ENCODE results near the gene GRID2. TPM values are rescaled to one million over a fixed set of nuclear protein-coding genes. Genes with fewer than 3 reads are reported as not detected.
A peak's percentile ranks its signal among the peaks of the same experiment; 100 is the strongest.

Gene GRID2
- polyA plus RNA-seq, 1 donor, result 0.57 TPM

DNA sequence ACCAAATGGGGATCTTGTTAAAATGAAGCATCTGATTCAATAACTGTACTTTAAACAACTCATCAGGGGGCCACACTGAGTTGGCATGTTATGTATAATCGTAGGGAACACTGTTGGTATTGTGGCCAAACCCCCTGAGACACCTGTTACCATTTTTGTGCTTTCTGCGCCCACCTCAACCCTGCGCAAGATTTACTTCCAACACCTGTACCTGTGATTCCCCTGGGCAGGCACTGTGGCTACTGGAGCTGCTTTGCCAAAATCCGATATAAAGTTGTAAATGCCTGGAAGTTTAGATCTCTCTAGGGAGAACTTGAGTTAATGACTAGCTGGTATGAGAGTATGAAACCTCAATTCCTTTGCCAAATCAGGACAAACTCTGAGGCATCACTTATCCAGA, 1265.0 kb downstream of the GRID2 start:
- Histone ChIP-seq H3K27me3 (ENCODE audit: control insufficient read depth, insufficient read depth, low read length) (no peaks in the 10 kb centered on the region), H3K27ac (ENCODE audit: low read length) (no peak overlapping the region), H3K9me3 (ENCODE audit: control insufficient read depth, low read depth, low read length) (no peaks in the 10 kb centered on the region), H3K4me3 (ENCODE audit: low read length) (no peak overlapping the region), H3K4me1 (ENCODE audit: control insufficient read depth, insufficient read depth, low read length) (no peaks in the 10 kb centered on the region), H3K36me3 (ENCODE audit: control insufficient read depth, insufficient read depth, low read length) (no peaks in the 10 kb centered on the region)
- DNase-seq, result no peak
- no CpG with 5 or more reads among the region's 4 CpGs for WGBS (ENCODE audit: insufficient coverage, low lambda C conversion rate)

DNA sequence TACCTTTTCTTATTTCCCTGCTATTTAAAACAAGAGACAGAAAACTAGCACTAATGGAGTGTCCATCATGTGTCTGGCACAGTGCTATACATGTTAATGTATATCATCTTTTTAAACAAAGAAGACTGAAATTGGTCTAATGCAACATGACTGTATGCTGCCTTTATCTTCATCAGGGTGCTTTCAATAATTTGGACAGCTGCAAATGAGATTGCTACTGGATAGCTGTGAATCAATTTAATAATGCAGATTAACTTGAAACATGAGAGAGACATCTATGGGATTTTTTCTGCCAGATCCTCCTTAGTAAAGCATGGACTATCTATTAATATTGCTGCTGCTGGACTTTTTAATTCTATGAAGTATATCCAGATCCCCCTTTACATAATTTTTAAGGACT, 1269.5 kb downstream of the GRID2 start:
- Histone ChIP-seq H3K9me3 (ENCODE audit: control insufficient read depth, low read depth, low read length) (no peaks in the 10 kb centered on the region), H3K36me3 (ENCODE audit: control insufficient read depth, insufficient read depth, low read length) (no peaks in the 10 kb centered on the region), H3K4me1 (ENCODE audit: control insufficient read depth, insufficient read depth, low read length) (no peaks in the 10 kb centered on the region), H3K4me3 (ENCODE audit: low read length) (no peak overlapping the region), H3K27ac (ENCODE audit: low read length) (no peak overlapping the region), H3K27me3 (ENCODE audit: control insufficient read depth, insufficient read depth, low read length) (no peaks in the 10 kb centered on the region)
- DNase-seq, result no peak

DNA sequence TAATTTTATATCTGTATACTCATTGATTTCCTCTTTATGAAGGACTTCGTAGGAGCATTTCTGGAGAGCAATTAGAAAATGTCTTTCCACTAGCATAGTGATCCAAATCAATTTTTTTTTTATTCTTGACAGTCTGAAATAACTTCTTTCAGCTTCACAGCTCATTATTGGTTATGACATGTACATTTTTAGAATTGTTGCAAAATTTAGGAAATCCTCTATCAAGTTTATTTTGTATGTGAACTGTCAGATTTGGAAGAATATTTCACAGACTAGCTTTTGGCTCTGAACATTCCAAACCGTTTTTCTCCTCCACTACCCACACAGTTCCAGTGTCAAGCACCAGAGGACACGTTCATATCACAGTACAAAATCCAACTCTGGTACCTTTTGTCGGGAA, 1275.2 kb downstream of the GRID2 start:
- Histone ChIP-seq H3K27ac (ENCODE audit: low read length) (no peak overlapping the region), H3K4me1 (ENCODE audit: control insufficient read depth, insufficient read depth, low read length) (no peaks in the 10 kb centered on the region), H3K36me3 (ENCODE audit: control insufficient read depth, insufficient read depth, low read length) (no peaks in the 10 kb centered on the region), H3K4me3 (ENCODE audit: low read length) (no peak overlapping the region), H3K9me3 (ENCODE audit: control insufficient read depth, low read depth, low read length) (no peaks in the 10 kb centered on the region), H3K27me3 (ENCODE audit: control insufficient read depth, insufficient read depth, low read length) (no peaks in the 10 kb centered on the region)
- no peak for DNase-seq
- 100% methylated on average over 1 of the region's 4 CpGs for WGBS (ENCODE audit: insufficient coverage, low lambda C conversion rate)

- no peak overlapping the region for H3K27ac ChIP-seq (ENCODE audit: low read length)
- no peaks in the 10 kb centered on the region for H3K36me3 ChIP-seq (ENCODE audit: control insufficient read depth, insufficient read depth, low read length)
- H3K27me3 ChIP-seq (ENCODE audit: control insufficient read depth, insufficient read depth, low read length), result no peaks in the 10 kb centered on the region
- no peak for DNase-seq
- H3K4me1 ChIP-seq (ENCODE audit: control insufficient read depth, insufficient read depth, low read length), result no peaks in the 10 kb centered on the region
- WGBS (ENCODE audit: insufficient coverage, low lambda C conversion rate), result 100% methylated on average over 1 of the region's 1 CpG
- H3K9me3 ChIP-seq (ENCODE audit: control insufficient read depth, low read depth, low read length), result no peaks in the 10 kb centered on the region
- no peak overlapping the region for H3K4me3 ChIP-seq (ENCODE audit: low read length)
Observed at GRCh38 chr4:93605163-93605562, 1301.4 kb downstream of the GRID2 start.

DNA sequence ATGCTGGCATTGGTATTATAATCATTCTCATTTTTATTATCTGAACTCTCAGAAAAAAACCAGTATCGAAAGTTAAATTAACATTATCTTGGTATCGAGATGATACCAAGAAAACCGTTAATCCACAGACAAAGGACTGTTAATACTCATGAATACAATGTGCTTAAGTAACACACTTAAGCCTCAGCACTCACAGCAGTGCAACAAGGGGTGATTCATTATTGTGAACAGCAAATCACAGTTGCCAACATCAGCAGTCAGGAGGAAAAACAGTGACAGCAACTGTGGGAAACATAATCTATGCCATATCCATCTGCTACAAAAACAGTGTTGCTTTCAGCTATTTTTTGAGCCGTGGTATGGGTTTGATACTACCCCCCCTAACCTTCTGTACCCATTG, 1313.8 kb downstream of the GRID2 start:
- WGBS (ENCODE audit: insufficient coverage, low lambda C conversion rate), result 89% methylated on average over 3 of the region's 4 CpGs
- Histone ChIP-seq H3K4me1 (ENCODE audit: control insufficient read depth, insufficient read depth, low read length) (no peaks in the 10 kb centered on the region), H3K36me3 (ENCODE audit: control insufficient read depth, insufficient read depth, low read length) (no peaks in the 10 kb centered on the region), H3K27ac (ENCODE audit: low read length) (no peak overlapping the region), H3K4me3 (ENCODE audit: low read length) (no peak overlapping the region), H3K27me3 (ENCODE audit: control insufficient read depth, insufficient read depth, low read length) (no peaks in the 10 kb centered on the region), H3K9me3 (ENCODE audit: control insufficient read depth, low read depth, low read length) (no peaks in the 10 kb centered on the region)
- DNase-seq, result no peak

GRCh38 chr4:93633721-93634120, 1330.0 kb downstream of the GRID2 start:
- Histone ChIP-seq H3K27ac (ENCODE audit: low read length) (no peak overlapping the region), H3K36me3 (ENCODE audit: control insufficient read depth, insufficient read depth, low read length) (no peaks in the 10 kb centered on the region), H3K9me3 (ENCODE audit: control insufficient read depth, low read depth, low read length) (no peaks in the 10 kb centered on the region), H3K4me1 (ENCODE audit: control insufficient read depth, insufficient read depth, low read length) (no peaks in the 10 kb centered on the region), H3K4me3 (ENCODE audit: low read length) (no peak overlapping the region), H3K27me3 (ENCODE audit: control insufficient read depth, insufficient read depth, low read length) (no peaks in the 10 kb centered on the region)
- DNase-seq, result no peak

GRCh38 chr4:93635943-93636342, 1332.2 kb downstream of the GRID2 start:
- Histone ChIP-seq H3K27ac (ENCODE audit: low read length) (no peak overlapping the region), H3K4me3 (ENCODE audit: low read length) (no peak overlapping the region), H3K36me3 (ENCODE audit: control insufficient read depth, insufficient read depth, low read length) (no peaks in the 10 kb centered on the region), H3K4me1 (ENCODE audit: control insufficient read depth, insufficient read depth, low read length) (no peaks in the 10 kb centered on the region), H3K9me3 (ENCODE audit: control insufficient read depth, low read depth, low read length) (no peaks in the 10 kb centered on the region), H3K27me3 (ENCODE audit: control insufficient read depth, insufficient read depth, low read length) (no peaks in the 10 kb centered on the region)
- DNase-seq, result no peak

DNA sequence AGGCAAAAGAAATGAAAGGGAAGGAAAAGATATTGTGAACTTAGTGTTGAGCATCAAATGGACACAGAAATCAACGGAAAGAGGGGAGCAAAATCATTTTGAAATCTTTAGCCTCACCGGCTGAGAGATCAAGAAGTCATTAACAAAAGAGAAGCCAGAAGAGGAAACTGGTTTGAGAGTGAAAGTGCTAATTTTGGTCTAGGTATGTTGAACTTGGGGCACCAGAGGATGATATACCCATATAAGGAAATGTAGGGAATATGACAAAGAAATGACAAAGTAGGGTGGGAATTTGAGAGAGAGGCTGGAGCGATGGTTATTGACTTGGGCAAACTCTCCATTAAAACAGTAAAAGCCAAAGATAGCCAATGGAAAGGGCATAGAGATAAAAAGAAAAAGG, 1341.4 kb downstream of the GRID2 start:
- no peaks in the 10 kb centered on the region for H3K27me3 ChIP-seq (ENCODE audit: control insufficient read depth, insufficient read depth, low read length)
- no peaks in the 10 kb centered on the region for H3K36me3 ChIP-seq (ENCODE audit: control insufficient read depth, insufficient read depth, low read length)
- H3K4me1 ChIP-seq (ENCODE audit: control insufficient read depth, insufficient read depth, low read length), result no peaks in the 10 kb centered on the region
- DNase-seq, result no peak
- no peaks in the 10 kb centered on the region for H3K9me3 ChIP-seq (ENCODE audit: control insufficient read depth, low read depth, low read length)
- no peak overlapping the region for H3K4me3 ChIP-seq (ENCODE audit: low read length)
- H3K27ac ChIP-seq (ENCODE audit: low read length), result no peak overlapping the region
- 80% methylated on average over 1 of the region's 3 CpGs for WGBS (ENCODE audit: insufficient coverage, low lambda C conversion rate)

DNA sequence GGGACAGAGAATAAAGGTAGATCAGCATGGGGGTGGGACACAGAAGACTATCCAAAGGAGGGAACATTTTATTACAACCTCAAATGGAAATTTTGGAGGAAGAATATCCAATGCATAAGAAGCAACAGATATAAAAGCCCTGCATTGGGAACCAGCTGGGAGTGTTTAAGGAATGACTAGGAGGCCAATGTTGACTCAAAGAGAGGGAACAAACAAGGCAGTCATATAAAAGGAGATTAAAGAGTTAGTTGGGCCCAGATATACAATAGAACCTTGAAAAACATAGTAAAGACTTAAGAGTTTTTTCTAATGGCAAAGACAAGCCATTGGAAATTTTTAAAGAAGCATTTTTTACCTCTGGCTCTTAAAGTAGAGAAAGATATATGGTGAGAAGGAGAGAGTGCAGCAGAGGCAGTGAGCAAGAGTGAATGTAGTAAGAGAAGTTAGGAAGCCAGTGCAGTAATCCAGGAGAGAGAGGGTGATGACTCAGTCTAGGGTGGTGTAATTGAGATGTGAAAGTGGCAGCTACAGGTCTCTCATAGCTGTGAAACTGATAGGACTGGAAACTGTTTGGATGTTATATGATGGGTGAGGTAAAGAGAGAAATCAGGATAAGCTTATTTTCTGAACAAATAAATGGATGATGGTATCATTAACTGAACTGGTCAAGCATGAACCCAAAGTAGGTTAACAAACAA, 1342.6 kb downstream of the GRID2 start:
- no peaks in the 10 kb centered on the region for H3K9me3 ChIP-seq (ENCODE audit: control insufficient read depth, low read depth, low read length)
- DNase-seq, result peak in 1 of 2 donors; percentile 45
- H3K27me3 ChIP-seq (ENCODE audit: control insufficient read depth, insufficient read depth, low read length), result no peaks in the 10 kb centered on the region
- H3K4me3 ChIP-seq (ENCODE audit: low read length), result no peak overlapping the region
- H3K4me1 ChIP-seq (ENCODE audit: control insufficient read depth, insufficient read depth, low read length), result no peaks in the 10 kb centered on the region
- H3K27ac ChIP-seq (ENCODE audit: low read length), result no peak overlapping the region
- H3K36me3 ChIP-seq (ENCODE audit: control insufficient read depth, insufficient read depth, low read length), result no peaks in the 10 kb centered on the region

DNA sequence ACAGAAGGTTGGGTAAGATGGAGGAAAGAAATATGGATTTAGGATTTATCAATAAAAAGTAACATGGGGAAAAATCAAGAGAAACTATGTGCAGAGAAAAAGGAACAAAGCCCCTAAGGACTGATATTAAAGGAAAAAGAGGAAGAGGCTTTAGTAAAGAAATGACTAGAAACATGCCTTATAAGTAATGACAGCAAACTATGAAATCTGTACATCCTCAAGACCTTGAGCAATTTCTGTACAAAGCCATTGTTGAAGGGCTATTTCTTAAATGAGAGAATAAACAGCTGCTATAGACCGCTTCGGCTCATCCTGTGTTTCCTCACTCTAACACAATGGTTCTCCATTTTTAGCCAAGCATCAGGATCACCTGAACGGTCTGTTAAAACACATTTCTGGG, 1344.5 kb downstream of the GRID2 start:
- Histone ChIP-seq H3K36me3 (ENCODE audit: control insufficient read depth, insufficient read depth, low read length) (no peaks in the 10 kb centered on the region), H3K4me1 (ENCODE audit: control insufficient read depth, insufficient read depth, low read length) (no peaks in the 10 kb centered on the region), H3K4me3 (ENCODE audit: low read length) (no peak overlapping the region), H3K27me3 (ENCODE audit: control insufficient read depth, insufficient read depth, low read length) (no peaks in the 10 kb centered on the region), H3K27ac (ENCODE audit: low read length) (no peak overlapping the region), H3K9me3 (ENCODE audit: control insufficient read depth, low read depth, low read length) (no peaks in the 10 kb centered on the region)
- no peak for DNase-seq
- WGBS (ENCODE audit: insufficient coverage, low lambda C conversion rate), result no CpG with 5 or more reads among the region's 3 CpGs

- Histone ChIP-seq H3K4me1 (ENCODE audit: control insufficient read depth, insufficient read depth, low read length) (no peaks in the 10 kb centered on the region), H3K36me3 (ENCODE audit: control insufficient read depth, insufficient read depth, low read length) (no peaks in the 10 kb centered on the region), H3K27ac (ENCODE audit: low read length) (no peak overlapping the region), H3K4me3 (ENCODE audit: low read length) (no peak overlapping the region), H3K9me3 (ENCODE audit: control insufficient read depth, low read depth, low read length) (no peaks in the 10 kb centered on the region), H3K27me3 (ENCODE audit: control insufficient read depth, insufficient read depth, low read length) (no peaks in the 10 kb centered on the region)
- no peak for DNase-seq
Observed at GRCh38 chr4:93649828-93650227, 1346.1 kb downstream of the GRID2 start.

All from large intestine (tissue), 3 donors.